Ascending aorta (tissue), 2 donors: ENCODE results near the gene AMHR2. TPM values are rescaled to one million over a fixed set of nuclear protein-coding genes. Genes with fewer than 3 reads are reported as not detected.
"Not testable (repeated sequence)": the region's sequence is repeated elsewhere in the genome, so short reads cannot be mapped to it uniquely, and the experiment has no call there.

ENCODE experiments used
- DNase-seq, 2 donors: peaks; one replicate each; pipeline ENCODE4 v3.0.0-alpha.2; 2019; ENCODE audit warnings: low spot score in 2 of 2
- H3K27ac ChIP-seq, 2 donors: fragments of 200-600 bp; sonication (generic); one replicate each; pipeline ENCODE4 v1.5.1; 2016 to 2017; ENCODE audit warnings: mild to moderate bottlenecking in 1 of 2
- H3K27me3 ChIP-seq: fragments of 200-600 bp; sonication (generic); one replicate; pipeline ENCODE4 v1.5.1; 2017
- H3K36me3 ChIP-seq, 2 donors: fragments of 200-600 bp; sonication (generic); one replicate each; pipeline ENCODE4 v1.5.1; 2016
- H3K4me1 ChIP-seq, 2 donors: fragments of 200-600 bp; sonication (generic); one replicate each; pipeline ENCODE4 v1.5.1; 2016 to 2017; ENCODE audit warnings: mild to moderate bottlenecking in 1 of 2
- H3K4me3 ChIP-seq, 2 donors: fragments of 200-600 bp; sonication (generic); one replicate each; pipeline ENCODE4 v1.5.1; 2016 to 2017; ENCODE audit warnings: mild to moderate bottlenecking in 1 of 2
- H3K9me3 ChIP-seq, 2 donors: fragments of 200-600 bp; sonication (generic); one replicate each; pipeline ENCODE4 v1.5.1; 2016
- intact Hi-C: fragments of 100-400 bp; cut with DNase I; formaldehyde crosslinking; loops from one replicate; pipeline ENCODE4 v1.15.1; 2023
- total RNA-seq: library from RNA; depleted of rRNA; stranded (reverse); fragments of >200 nt; gene quantifications from one replicate; pipeline ENCODE4 v1.1.0, GENCODE V29; 2016
- TF ChIP-seq, protein P1 (sequence below), 3 experiments: fragments of 200-600 bp in 2 of 3; fragments of 450-650 bp in 1 of 3; sonication (generic) in 2 of 3; IDR thresholded peaks; one replicate each; pipeline ENCODE4 v1.5.1; 2016 to 2019; ENCODE audit warnings: antibody characterized with exemption in 3 of 3, mild to moderate bottlenecking in 1 of 3, moderate library complexity in 1 of 3

AMHR2 gene
- total RNA-seq, 1 donor from 2014 or later, result not detected

DNA sequence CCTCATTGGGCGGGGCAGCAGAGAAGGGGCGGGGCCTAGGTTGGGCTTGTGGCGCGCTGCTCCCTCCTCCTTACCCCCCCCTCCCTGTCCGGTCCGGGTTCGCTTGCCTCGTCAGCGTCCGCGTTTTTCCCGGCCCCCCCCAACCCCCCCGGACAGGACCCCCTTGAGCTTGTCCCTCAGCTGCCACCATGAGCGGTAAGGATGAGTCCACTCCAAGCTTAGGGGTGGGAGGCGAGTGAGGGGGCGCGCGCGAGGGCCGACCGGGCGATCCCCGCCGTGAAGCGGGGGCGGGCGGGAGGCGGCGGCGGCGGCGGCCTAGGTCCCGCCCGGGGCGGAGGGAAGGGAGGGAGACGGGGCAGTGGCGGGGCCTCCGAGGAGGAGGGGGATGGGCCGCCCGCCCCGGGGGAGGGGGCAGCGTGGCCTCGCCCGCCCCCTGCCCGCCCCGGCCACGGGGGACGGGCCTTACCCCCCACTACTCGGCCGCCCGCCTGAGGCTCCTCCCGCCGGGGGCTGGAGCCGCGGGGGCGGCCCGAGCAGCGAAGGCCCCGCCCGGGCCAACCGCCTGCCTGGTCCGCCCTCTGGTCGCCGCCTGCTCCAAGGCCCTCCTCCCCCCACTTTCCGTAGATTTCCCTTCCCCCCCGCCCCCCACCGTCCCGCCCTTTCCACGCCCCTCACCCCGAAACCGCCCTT lies 43.4 kb upstream of the AMHR2 start, which contains the start of gene SP1:
TSS of gene SP1 (plus strand) at position 73 of the 690 bp plus-strand sequence. CDS start at position 189, 116 bp downstream.
- H3K27ac ChIP-seq, result peak within 1 kb of the TSS; percentile 95 to 99
- no peaks in the 10 kb centered on the region for H3K27me3 ChIP-seq
- TF ChIP-seq, protein P1, sequence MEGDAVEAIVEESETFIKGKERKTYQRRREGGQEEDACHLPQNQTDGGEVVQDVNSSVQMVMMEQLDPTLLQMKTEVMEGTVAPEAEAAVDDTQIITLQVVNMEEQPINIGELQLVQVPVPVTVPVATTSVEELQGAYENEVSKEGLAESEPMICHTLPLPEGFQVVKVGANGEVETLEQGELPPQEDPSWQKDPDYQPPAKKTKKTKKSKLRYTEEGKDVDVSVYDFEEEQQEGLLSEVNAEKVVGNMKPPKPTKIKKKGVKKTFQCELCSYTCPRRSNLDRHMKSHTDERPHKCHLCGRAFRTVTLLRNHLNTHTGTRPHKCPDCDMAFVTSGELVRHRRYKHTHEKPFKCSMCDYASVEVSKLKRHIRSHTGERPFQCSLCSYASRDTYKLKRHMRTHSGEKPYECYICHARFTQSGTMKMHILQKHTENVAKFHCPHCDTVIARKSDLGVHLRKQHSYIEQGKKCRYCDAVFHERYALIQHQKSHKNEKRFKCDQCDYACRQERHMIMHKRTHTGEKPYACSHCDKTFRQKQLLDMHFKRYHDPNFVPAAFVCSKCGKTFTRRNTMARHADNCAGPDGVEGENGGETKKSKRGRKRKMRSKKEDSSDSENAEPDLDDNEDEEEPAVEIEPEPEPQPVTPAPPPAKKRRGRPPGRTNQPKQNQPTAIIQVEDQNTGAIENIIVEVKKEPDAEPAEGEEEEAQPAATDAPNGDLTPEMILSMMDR (IDR thresholded peaks at IDR 0.05), result no peak
- peak; percentile 56 to 94 for DNase-seq
- H3K4me1 ChIP-seq, result peaks cover 23 to 44% of the 10 kb centered on the region in 2 donors
- peaks cover 27 to 34% of the 10 kb centered on the region in 2 donors for H3K36me3 ChIP-seq
- peak within 1 kb of the TSS; percentile 86 to 87 for H3K4me3 ChIP-seq
- no peaks in the 10 kb centered on the region for H3K9me3 ChIP-seq
- intact Hi-C loops, result loop anchor here (1.0 kb wide), 1 partner anchor 61 kb away; the partner anchor contains the start of gene PRR13

DNA sequence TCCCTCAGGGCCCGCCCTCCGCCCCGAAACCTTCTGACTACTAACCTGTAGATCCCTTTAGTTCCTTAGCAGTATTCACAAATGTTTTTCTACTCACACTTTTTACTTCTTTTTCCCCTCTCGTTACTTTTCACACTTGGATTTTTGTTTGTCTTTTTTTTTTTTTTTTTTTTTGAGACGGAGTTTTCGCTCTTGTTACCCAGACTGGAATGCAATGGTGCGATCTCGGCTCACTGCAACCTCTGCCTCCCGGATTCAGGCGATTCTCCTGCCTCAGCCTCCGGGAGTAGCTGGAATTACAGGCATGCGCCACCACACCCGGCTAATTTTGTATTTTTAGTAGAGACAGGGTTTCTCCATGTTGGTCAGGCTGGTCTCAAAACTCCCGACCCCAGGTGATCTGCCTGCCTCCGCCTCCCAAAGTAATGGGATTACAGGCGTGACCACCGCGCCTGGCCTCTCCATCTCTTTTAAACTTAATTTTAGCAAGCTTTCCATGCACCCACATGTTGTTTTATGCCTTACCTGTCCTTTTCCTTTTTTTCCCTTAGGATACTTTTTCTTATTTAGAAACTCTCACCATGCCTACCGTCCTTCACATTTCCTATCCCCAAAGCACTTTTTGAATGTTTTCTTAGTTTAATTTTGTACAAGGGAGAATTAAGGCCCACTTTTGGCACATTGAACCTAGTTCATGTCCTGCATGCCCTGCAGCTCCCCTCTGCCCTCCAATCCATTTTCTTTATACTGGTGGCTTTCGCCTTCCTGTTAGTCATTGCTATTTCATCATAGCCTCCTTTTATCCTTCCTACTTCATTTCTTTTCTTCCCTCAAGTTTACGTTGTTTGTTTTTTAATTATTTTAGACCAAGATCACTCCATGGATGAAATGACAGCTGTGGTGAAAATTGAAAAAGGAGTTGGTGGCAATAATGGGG lies 42.6 kb upstream of the AMHR2 start:
- H3K36me3 ChIP-seq, result peaks cover 31 to 37% of the 10 kb centered on the region in 2 donors

DNA sequence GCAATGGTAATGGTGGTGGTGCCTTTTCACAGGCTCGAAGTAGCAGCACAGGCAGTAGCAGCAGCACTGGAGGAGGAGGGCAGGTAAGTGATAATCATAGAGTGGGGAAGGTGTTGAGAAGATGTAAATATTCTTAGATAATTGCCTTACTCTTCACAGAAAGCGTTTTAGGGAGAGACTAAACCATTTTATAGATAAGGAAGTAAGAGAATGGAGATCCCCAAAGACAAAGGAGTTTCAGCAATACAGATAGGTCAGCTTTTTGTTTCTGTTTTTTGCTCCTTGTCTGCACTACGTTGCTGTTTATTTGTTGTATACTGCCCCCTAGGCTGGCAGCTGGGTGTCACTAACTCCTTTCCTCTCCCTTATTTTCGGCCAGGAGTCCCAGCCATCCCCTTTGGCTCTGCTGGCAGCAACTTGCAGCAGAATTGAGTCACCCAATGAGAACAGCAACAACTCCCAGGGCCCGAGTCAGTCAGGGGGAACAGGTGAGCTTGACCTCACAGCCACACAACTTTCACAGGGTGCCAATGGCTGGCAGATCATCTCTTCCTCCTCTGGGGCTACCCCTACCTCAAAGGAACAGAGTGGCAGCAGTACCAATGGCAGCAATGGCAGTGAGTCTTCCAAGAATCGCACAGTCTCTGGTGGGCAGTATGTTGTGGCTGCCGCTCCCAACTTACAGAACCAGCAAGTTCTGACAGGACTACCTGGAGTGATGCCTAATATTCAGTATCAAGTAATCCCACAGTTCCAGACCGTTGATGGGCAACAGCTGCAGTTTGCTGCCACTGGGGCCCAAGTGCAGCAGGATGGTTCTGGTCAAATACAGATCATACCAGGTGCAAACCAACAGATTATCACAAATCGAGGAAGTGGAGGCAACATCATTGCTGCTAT lies 41.7 kb upstream of the AMHR2 start:
- H3K4me3 ChIP-seq, result peak overlapping the region; percentile 86 to 87
- peaks cover 31 to 37% of the 10 kb centered on the region in 2 donors for H3K36me3 ChIP-seq
- intact Hi-C loops, result loop anchor here (2.0 kb wide), 1 partner anchor 29 kb away; no protein-coding TSS in a partner anchor
- TF ChIP-seq, protein P1 (IDR thresholded peaks at IDR 0.05), result peak; percentile 22 to 49 (median 36)
- peak overlapping the region; percentile 95 to 99 for H3K27ac ChIP-seq
- peaks cover 29 to 53% of the 10 kb centered on the region in 2 donors for H3K4me1 ChIP-seq
- DNase-seq, result peak in 1 of 2 donors; percentile 79
- H3K27me3 ChIP-seq, result no peaks in the 10 kb centered on the region
- no peaks in the 10 kb centered on the region for H3K9me3 ChIP-seq

More for the DNA sequence above, 42.6 kb upstream of the AMHR2 start:
- peak in 1 of 2 donors; percentile 74 for DNase-seq
- no peaks in the 10 kb centered on the region for H3K9me3 ChIP-seq
- H3K4me3 ChIP-seq, result peak overlapping the region; percentile 86 to 87
- peak overlapping the region; percentile 95 to 99 for H3K27ac ChIP-seq
- intact Hi-C loops, result loop anchor here (1.0 kb wide), 1 partner anchor 60 kb away; the partner anchor contains the start of gene PRR13
- H3K4me1 ChIP-seq, result peaks cover 29 to 50% of the 10 kb centered on the region in 2 donors
- TF ChIP-seq, protein P1 (IDR thresholded peaks at IDR 0.05), result no peak
- no peaks in the 10 kb centered on the region for H3K27me3 ChIP-seq

DNA sequence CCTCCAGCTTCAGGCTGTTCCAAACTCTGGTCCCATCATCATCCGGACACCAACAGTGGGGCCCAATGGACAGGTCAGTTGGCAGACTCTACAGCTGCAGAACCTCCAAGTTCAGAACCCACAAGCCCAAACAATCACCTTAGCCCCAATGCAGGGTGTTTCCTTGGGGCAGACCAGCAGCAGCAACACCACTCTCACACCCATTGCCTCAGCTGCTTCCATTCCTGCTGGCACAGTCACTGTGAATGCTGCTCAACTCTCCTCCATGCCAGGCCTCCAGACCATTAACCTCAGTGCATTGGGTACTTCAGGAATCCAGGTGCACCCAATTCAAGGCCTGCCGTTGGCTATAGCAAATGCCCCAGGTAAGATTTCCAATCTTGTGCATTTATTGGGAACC lies 40.4 kb upstream of the AMHR2 start:
- Histone ChIP-seq H3K27me3 (no peaks in the 10 kb centered on the region), H3K27ac (no peak overlapping the region)
- intact Hi-C loops, result loop anchor here (2.0 kb wide), 1 partner anchor 30 kb away; no protein-coding TSS in a partner anchor

DNA sequence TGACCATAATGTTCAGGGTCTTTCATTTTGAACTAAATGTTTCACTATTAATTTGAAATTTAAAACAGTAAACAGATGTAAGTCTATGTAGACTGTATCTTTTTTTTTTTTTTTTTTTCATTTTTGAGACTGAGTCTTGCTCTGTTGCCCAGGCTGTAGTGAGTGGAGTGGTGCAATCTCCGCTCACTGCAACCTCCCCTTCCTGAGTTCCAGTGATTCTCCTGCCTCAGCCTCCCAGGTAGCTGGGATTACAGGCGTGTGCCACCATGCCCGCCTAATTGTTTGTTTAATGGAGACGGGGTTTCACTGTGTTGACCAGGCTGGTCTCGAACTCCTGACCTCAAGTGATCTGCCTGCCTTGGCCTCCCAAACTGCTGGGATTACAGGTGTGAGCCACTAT lies 37.3 kb upstream of the AMHR2 start:
- H3K9me3 ChIP-seq, H3K27me3 ChIP-seq, DNase-seq, intact Hi-C loops: not testable (repeated sequence)
- Histone ChIP-seq H3K36me3 (peaks cover 31 to 37% of the 10 kb centered on the region in 2 donors), H3K4me3 (peak overlapping the region; percentile 29 to 87), H3K4me1 (peaks cover 25 to 80% of the 10 kb centered on the region in 2 donors), H3K27ac (peak overlapping the region in 1 of 2 donors; percentile 83)

More for the DNA sequence above, 40.4 kb upstream of the AMHR2 start:
- TF ChIP-seq, protein P1 (IDR thresholded peaks at IDR 0.05), result no peak
- no peak for DNase-seq
- no peaks in the 10 kb centered on the region for H3K9me3 ChIP-seq
- peaks cover 29 to 60% of the 10 kb centered on the region in 2 donors for H3K4me1 ChIP-seq
- peak overlapping the region; percentile 44 to 87 for H3K4me3 ChIP-seq
- peaks cover 31 to 37% of the 10 kb centered on the region in 2 donors for H3K36me3 ChIP-seq
